Neuronal stem cell (in vitro differentiated cells): ENCODE data around the gene EIF4G3.
A peak's percentile ranks its signal among the peaks of the same experiment; 100 is the strongest.

ENCODE experiments used
- DNase-seq: peaks from one replicate; pipeline ENCODE4 v3.0.0-alpha.2; 2013; ENCODE audit warnings: low spot score
- H2AFZ ChIP-seq: one replicate; pipeline ENCODE4 v1.6.1; 2013; ENCODE audit warnings: mild to moderate bottlenecking, low read length, inconsistent platforms
- H2AK5ac ChIP-seq: 2 replicates; pipeline ENCODE4 v1.6.1; 2013; ENCODE audit warnings: low read depth, mild to moderate bottlenecking, inconsistent platforms, low read length, moderate library complexity, mixed read lengths
- H2BK120ac ChIP-seq: 2 replicates; pipeline ENCODE4 v1.6.1; 2013; ENCODE audit warnings: low read depth, mild to moderate bottlenecking, inconsistent platforms, low read length, moderate library complexity, mixed read lengths
- H2BK12ac ChIP-seq: one replicate; pipeline ENCODE4 v1.6.1; 2013; ENCODE audit warnings: low read length, inconsistent platforms
- H2BK15ac ChIP-seq: 2 replicates; pipeline ENCODE4 v1.6.1; 2013; ENCODE audit warnings: mild to moderate bottlenecking, low read length, inconsistent platforms, mixed read lengths
- H2BK5ac ChIP-seq: one replicate; pipeline ENCODE4 v1.6.1; 2013; ENCODE audit warnings: inconsistent platforms, mild to moderate bottlenecking, low read length, moderate library complexity
- H3K14ac ChIP-seq: one replicate; pipeline ENCODE4 v1.6.1; 2013; ENCODE audit warnings: low read length, inconsistent platforms
- H3K18ac ChIP-seq: 2 replicates; pipeline ENCODE4 v1.6.1; 2013; ENCODE audit warnings: low read length, inconsistent platforms
- H3K23ac ChIP-seq: 2 replicates; pipeline ENCODE4 v1.6.1; 2013; ENCODE audit warnings: low read depth, mild to moderate bottlenecking, mixed read lengths, low read length, inconsistent platforms; ENCODE audit not compliant: poor library complexity
- H3K27ac ChIP-seq: replicated peaks from 3 replicates; pipeline ENCODE4 v1.5.1; 2013; ENCODE audit warnings: low read length, inconsistent platforms
- H3K27me3 ChIP-seq, 3 experiments: 2 replicates each; pipeline ENCODE4 v1.6.1; 2013; ENCODE audit warnings: low read length in 3 of 3, mild to moderate bottlenecking in 2 of 3, inconsistent platforms in 1 of 3, low read depth in 1 of 3, mixed read lengths in 1 of 3, moderate library complexity in 1 of 3; ENCODE audit not compliant: control insufficient read depth in 3 of 3, insufficient read depth in 3 of 3
- H3K36me3 ChIP-seq, 2 donors: replicated peaks in 1 of 2; 2 replicates each; pipeline ENCODE4 v1.6.1; 2013; ENCODE audit warnings: low read length in 2 of 2; ENCODE audit not compliant: control insufficient read depth in 2 of 2, insufficient read depth in 2 of 2
- H3K4ac ChIP-seq: 2 replicates; pipeline ENCODE4 v1.6.1; 2013; ENCODE audit warnings: inconsistent platforms, mild to moderate bottlenecking, low read length, moderate library complexity
- H3K4me1 ChIP-seq, 2 donors: 1 replicate in 1 of 2; 2 replicates in 1 of 2; pipeline ENCODE4 v1.6.1; 2013; ENCODE audit warnings: low read length in 2 of 2, low read depth in 1 of 2; ENCODE audit not compliant: control insufficient read depth in 2 of 2, insufficient read depth in 1 of 2
- H3K4me2 ChIP-seq: one replicate; pipeline ENCODE4 v1.6.1; 2013; ENCODE audit warnings: mild to moderate bottlenecking, low read length, inconsistent platforms; ENCODE audit not compliant: insufficient read depth, poor library complexity, severe bottlenecking
- H3K4me3 ChIP-seq, 2 donors: 2 replicates each; pipeline ENCODE4 v1.5.1; 2013; ENCODE audit warnings: low read length in 2 of 2, mild to moderate bottlenecking in 2 of 2, inconsistent platforms in 1 of 2, moderate library complexity in 1 of 2
- H3K79me1 ChIP-seq: one replicate; pipeline ENCODE4 v1.6.1; 2013; ENCODE audit warnings: low read depth, mild to moderate bottlenecking, inconsistent platforms, low read length, moderate library complexity
- H3K9ac ChIP-seq: one replicate; pipeline ENCODE4 v1.6.1; 2013; ENCODE audit warnings: mild to moderate bottlenecking, low read depth, low read length, inconsistent platforms; ENCODE audit not compliant: poor library complexity
- H3K9me3 ChIP-seq, 2 donors: replicated peaks in 1 of 2; 2 replicates each; pipeline versions ENCODE3 to v1.6.1; 2013; ENCODE audit warnings: low read length in 2 of 2, mild to moderate bottlenecking in 2 of 2, inconsistent platforms in 1 of 2, low read depth in 1 of 2, mixed read lengths in 1 of 2, moderate library complexity in 1 of 2; ENCODE audit not compliant: control insufficient read depth in 2 of 2, insufficient read depth in 1 of 2
- H4K8ac ChIP-seq: one replicate; pipeline ENCODE4 v1.6.1; 2013; ENCODE audit warnings: low read depth, mild to moderate bottlenecking, inconsistent platforms, low read length, moderate library complexity
- H4K91ac ChIP-seq: one replicate; pipeline ENCODE4 v1.6.1; 2013; ENCODE audit warnings: low read length, low read depth, mild to moderate bottlenecking, inconsistent platforms; ENCODE audit not compliant: poor library complexity
- WGBS, 2 donors: extraction: QIAGEN DNeasy Blood & Tissue Kit; methylation state at CpG; one replicate each; pipeline ENCODE4 v1.1.7; 2013; ENCODE audit warnings: missing lambda C conversion rate in 2 of 2, mixed read lengths in 1 of 2; ENCODE audit not compliant: insufficient read length in 2 of 2, insufficient replicate concordance in 1 of 2; ENCODE audit errors: extremely low coverage in 2 of 2; 5-methylcytosine and 5-hydroxymethylcytosine counted together

The EIF4G3 gene

DNA sequence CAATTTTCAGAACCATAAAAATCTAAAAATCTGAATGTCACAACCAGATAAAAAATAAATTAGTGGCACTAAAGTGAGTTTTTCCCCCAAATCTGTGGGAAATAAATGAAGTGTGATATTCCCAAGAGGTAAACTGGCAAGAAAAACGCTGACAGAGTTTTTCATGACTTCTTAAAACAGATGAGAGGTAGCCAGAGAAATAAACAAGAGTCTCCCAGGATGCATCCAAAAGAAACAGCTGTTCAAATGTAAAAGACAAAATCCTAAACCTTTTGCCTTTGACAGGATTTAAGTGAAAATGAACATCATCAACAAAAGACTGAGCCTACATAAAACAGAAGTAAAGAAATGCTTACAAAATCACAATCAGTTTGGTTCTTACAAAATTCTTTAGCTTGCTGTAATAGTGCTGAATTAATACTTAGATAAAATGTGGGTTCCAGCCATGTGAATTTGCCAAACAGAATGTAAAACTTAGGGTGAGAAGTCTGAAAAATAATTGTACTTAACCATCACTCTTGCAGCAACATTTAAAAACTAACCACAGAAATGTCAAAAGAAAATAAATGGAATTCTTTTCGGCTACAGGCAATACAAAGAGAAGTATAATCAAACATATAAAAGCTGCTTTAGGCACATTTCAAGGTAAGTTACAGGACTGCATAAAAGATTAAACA, 133.6 kb downstream of the EIF4G3 start:
- no peak overlapping the region for H3K4me3 ChIP-seq
- H2AFZ ChIP-seq = no peak overlapping the region
- no peak overlapping the region for H3K27ac ChIP-seq
- H3K79me1 ChIP-seq = peaks cover 1% of the 10 kb centered on the region
- no peak overlapping the region for H3K4ac ChIP-seq
- H2BK5ac ChIP-seq = no peak overlapping the region
- H2BK15ac ChIP-seq = no peak overlapping the region
- H2AK5ac ChIP-seq = no peak overlapping the region
- H3K27me3 ChIP-seq = no peaks in the 10 kb centered on the region
- H3K9ac ChIP-seq = no peak overlapping the region
- H3K14ac ChIP-seq = no peak overlapping the region
- H3K23ac ChIP-seq = no peak overlapping the region
- H2BK12ac ChIP-seq = no peak overlapping the region
- no peak overlapping the region for H4K8ac ChIP-seq
- peaks cover 0 to 6% of the 10 kb centered on the region in 2 donors for H3K4me1 ChIP-seq
- H4K91ac ChIP-seq = no peak overlapping the region
- peaks cover 0 to 5% of the 10 kb centered on the region in 2 donors for H3K9me3 ChIP-seq
- DNase-seq = no peak
- H3K36me3 ChIP-seq = peaks cover 3 to 16% of the 10 kb centered on the region in 2 donors
- H2BK120ac ChIP-seq = no peak overlapping the region
- no CpG with 5 or more reads among the region's 2 CpGs for WGBS, 2 donors
- no peak overlapping the region for H3K4me2 ChIP-seq
- H3K18ac ChIP-seq = no peak overlapping the region

DNA sequence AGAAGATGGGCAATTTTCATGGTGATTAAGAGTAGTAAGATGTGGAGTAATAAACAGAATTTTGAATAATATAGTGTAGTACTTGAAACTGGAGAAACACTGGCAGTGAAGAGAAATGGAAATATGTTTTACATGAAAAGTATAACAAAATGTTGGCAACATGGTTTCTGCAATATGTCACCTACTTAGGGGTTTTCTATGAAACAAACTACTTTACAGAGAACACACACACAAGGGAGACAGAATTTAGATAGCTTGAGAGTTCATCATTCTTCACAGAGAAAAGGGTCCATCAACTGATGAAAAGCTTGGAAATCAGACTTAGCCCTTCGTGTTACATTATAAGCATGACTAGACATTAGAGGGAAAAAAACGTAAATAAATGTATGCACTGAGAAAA, 135.2 kb downstream of the EIF4G3 start:
- no CpG with 5 or more reads among the region's 2 CpGs for WGBS, 2 donors
- no peak overlapping the region for H3K27ac ChIP-seq
- peaks cover 0 to 5% of the 10 kb centered on the region in 2 donors for H3K9me3 ChIP-seq
- H2AFZ ChIP-seq = no peak overlapping the region
- H3K4me1 ChIP-seq = peaks cover 0 to 3% of the 10 kb centered on the region in 2 donors
- peaks cover 4% of the 10 kb centered on the region for H3K79me1 ChIP-seq
- H2BK15ac ChIP-seq = no peak overlapping the region
- H2BK120ac ChIP-seq = no peak overlapping the region
- H3K9ac ChIP-seq = no peak overlapping the region
- H2AK5ac ChIP-seq = no peak overlapping the region
- H2BK12ac ChIP-seq = no peak overlapping the region
- DNase-seq = no peak
- H3K4me2 ChIP-seq = no peak overlapping the region
- H3K23ac ChIP-seq = no peak overlapping the region
- H4K91ac ChIP-seq = no peak overlapping the region
- no peak overlapping the region for H2BK5ac ChIP-seq
- H3K27me3 ChIP-seq = no peaks in the 10 kb centered on the region
- no peak overlapping the region for H3K4me3 ChIP-seq
- no peak overlapping the region for H4K8ac ChIP-seq
- no peak overlapping the region for H3K14ac ChIP-seq
- no peak overlapping the region for H3K18ac ChIP-seq
- no peak overlapping the region for H3K4ac ChIP-seq
- peaks cover 0 to 9% of the 10 kb centered on the region in 2 donors for H3K36me3 ChIP-seq

DNA sequence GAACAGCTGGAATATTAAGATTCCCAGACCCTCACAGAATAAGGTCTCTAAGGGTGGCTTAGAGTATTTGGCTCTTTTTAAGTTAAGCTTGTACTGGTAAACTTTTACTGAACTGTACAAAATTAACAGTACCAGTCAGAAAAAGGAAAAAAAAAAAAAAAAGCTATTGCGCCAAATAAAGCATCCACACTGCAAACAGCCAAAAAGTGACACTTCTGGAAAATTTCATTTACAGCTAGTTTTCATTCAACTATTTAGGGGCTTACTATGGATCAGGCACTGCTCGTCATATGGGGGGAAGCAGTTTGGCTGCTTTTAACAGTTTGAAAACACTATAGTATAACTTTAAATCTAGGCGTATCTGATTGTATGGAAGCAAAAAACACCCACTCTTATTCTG, 139.6 kb downstream of the EIF4G3 start:
- Histone ChIP-seq H2BK5ac (no peak overlapping the region), H3K27me3 (no peaks in the 10 kb centered on the region), H3K36me3 (peaks cover 5 to 13% of the 10 kb centered on the region in 2 donors), H2BK12ac (no peak overlapping the region), H3K9ac (no peak overlapping the region), H3K9me3 (peaks cover 0 to 18% of the 10 kb centered on the region in 2 donors), H4K8ac (no peak overlapping the region), H2AFZ (no peak overlapping the region), H3K4me2 (no peak overlapping the region), H3K4ac (no peak overlapping the region), H2BK120ac (no peak overlapping the region), H3K14ac (no peak overlapping the region), H2BK15ac (no peak overlapping the region), H3K23ac (no peak overlapping the region), H3K18ac (no peak overlapping the region), H3K27ac (no peak overlapping the region), H3K4me1 (peaks cover 0 to 3% of the 10 kb centered on the region in 2 donors), H4K91ac (no peak overlapping the region), H2AK5ac (no peak overlapping the region), H3K4me3 (no peak overlapping the region), H3K79me1 (peaks cover 17% of the 10 kb centered on the region)
- no CpG with 5 or more reads among the region's 3 CpGs for WGBS, 2 donors
- DNase-seq = no peak

DNA sequence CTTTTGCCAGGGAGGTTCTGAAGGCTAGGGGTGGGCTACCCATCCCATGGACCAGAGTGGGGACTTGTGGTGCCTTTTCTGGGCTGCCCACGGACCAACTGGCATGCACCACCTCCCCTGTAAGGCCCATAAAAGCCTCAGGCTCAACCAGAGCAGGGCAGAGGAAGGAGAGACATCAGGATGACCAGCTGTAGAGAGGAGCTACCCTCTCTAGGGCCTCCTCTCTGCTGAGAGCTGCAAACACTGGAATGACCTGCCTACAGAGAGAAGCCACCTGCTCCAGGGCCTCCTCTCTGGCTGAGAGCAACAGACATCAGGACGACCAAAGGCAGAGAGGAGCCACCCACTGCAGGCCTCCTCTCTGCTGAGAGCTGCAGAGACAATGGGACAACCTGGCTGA, 140.9 kb downstream of the EIF4G3 start:
- no peak overlapping the region for H2AFZ ChIP-seq
- peaks cover 0 to 18% of the 10 kb centered on the region in 2 donors for H3K9me3 ChIP-seq
- H4K8ac ChIP-seq = no peak overlapping the region
- no peak overlapping the region for H4K91ac ChIP-seq
- no peak overlapping the region for H2BK15ac ChIP-seq
- no peak overlapping the region for H2BK120ac ChIP-seq
- no peak overlapping the region for H3K9ac ChIP-seq
- no peak overlapping the region for H3K4ac ChIP-seq
- H3K14ac ChIP-seq = peak overlapping the region; percentile 82
- no peak overlapping the region for H3K4me2 ChIP-seq
- H3K27ac ChIP-seq = no peak overlapping the region
- peaks cover 0 to 3% of the 10 kb centered on the region in 2 donors for H3K4me1 ChIP-seq
- H3K18ac ChIP-seq = peak overlapping the region; percentile 89
- H3K23ac ChIP-seq = no peak overlapping the region
- no peak overlapping the region for H2AK5ac ChIP-seq
- no CpG with 5 or more reads among the region's 2 CpGs for WGBS, 2 donors
- H3K27me3 ChIP-seq = no peaks in the 10 kb centered on the region
- DNase-seq = no peak
- peaks cover 15% of the 10 kb centered on the region for H3K79me1 ChIP-seq
- no peak overlapping the region for H3K4me3 ChIP-seq
- peaks cover 5 to 13% of the 10 kb centered on the region in 2 donors for H3K36me3 ChIP-seq
- H2BK12ac ChIP-seq = peak overlapping the region; percentile 22
- H2BK5ac ChIP-seq = no peak overlapping the region
